ENCODE data around the gene CNTN5. TPM values are rescaled to one million over a fixed set of nuclear protein-coding genes. Genes with fewer than 3 reads are reported as not detected.

Gene CNTN5
- total RNA-seq, 4 donors from 2014 or later, result not detected

- TF ChIP-seq EP300 (IDR thresholded peaks at IDR 0.05) (no peak), CTCF (IDR thresholded peaks at IDR 0.05) (no peak), POLR2A (IDR thresholded peaks at IDR 0.05) (no peak), POLR2AphosphoS5 (IDR thresholded peaks at IDR 0.05) (no peak)
- Histone ChIP-seq H3K4me3 (no peak overlapping the region), H3K9me3 (no peaks in the 10 kb centered on the region), H3K27ac (no peak overlapping the region), H3K4me1 (no peaks in the 10 kb centered on the region), H3K36me3 (no peaks in the 10 kb centered on the region), H3K27me3 (no peaks in the 10 kb centered on the region)
- WGBS, result 93% methylated on average over 1 of the region's 1 CpG
- DNase-seq (ENCODE audit: low spot score in 2 of 2), result no peak
Measured at GRCh38 chr11:99333621-99334020, 312.9 kb downstream of the CNTN5 start.

- Histone ChIP-seq H3K27me3 (no peaks in the 10 kb centered on the region), H3K4me3 (no peak overlapping the region), H3K4me1 (no peaks in the 10 kb centered on the region), H3K9me3 (no peaks in the 10 kb centered on the region), H3K27ac (no peak overlapping the region), H3K36me3 (no peaks in the 10 kb centered on the region)
- TF ChIP-seq POLR2AphosphoS5 (IDR thresholded peaks at IDR 0.05) (no peak), POLR2A (IDR thresholded peaks at IDR 0.05) (no peak), EP300 (IDR thresholded peaks at IDR 0.05) (no peak), CTCF (IDR thresholded peaks at IDR 0.05) (no peak)
- WGBS, result 43% methylated on average over 2 of the region's 2 CpGs
- no peak for DNase-seq (ENCODE audit: low spot score in 2 of 2)
Measured at GRCh38 chr11:99343117-99343516, 322.4 kb downstream of the CNTN5 start.

GRCh38 chr11:99349151-99349673 is 328.5 kb downstream of the CNTN5 start:
- Histone ChIP-seq H3K27me3 (no peaks in the 10 kb centered on the region), H3K9me3 (no peaks in the 10 kb centered on the region), H3K27ac (no peak overlapping the region), H3K36me3 (no peaks in the 10 kb centered on the region), H3K4me1 (no peaks in the 10 kb centered on the region), H3K4me3 (no peak overlapping the region)
- WGBS, result 45% methylated on average over 5 of the region's 5 CpGs
- DNase-seq (ENCODE audit: low spot score in 2 of 2), result no peak
- no peak for TF ChIP-seq POLR2AphosphoS5 (IDR thresholded peaks at IDR 0.05)

GRCh38 chr11:99351624-99352023 is 330.9 kb downstream of the CNTN5 start:
- H3K4me1 ChIP-seq, result no peaks in the 10 kb centered on the region
- no peak overlapping the region for H3K27ac ChIP-seq
- no peak overlapping the region for H3K4me3 ChIP-seq
- no peak for DNase-seq (ENCODE audit: low spot score in 2 of 2)
- WGBS, result 8% methylated on average over 1 of the region's 1 CpG
- no peaks in the 10 kb centered on the region for H3K27me3 ChIP-seq
- no peaks in the 10 kb centered on the region for H3K9me3 ChIP-seq
- TF ChIP-seq CTCF (IDR thresholded peaks at IDR 0.05) (no peak), POLR2A (IDR thresholded peaks at IDR 0.05) (no peak), EP300 (IDR thresholded peaks at IDR 0.05) (no peak), POLR2AphosphoS5 (IDR thresholded peaks at IDR 0.05) (no peak)
- no peaks in the 10 kb centered on the region for H3K36me3 ChIP-seq

- no peak overlapping the region for H3K27ac ChIP-seq
- H3K36me3 ChIP-seq, result no peaks in the 10 kb centered on the region
- H3K4me1 ChIP-seq, result no peaks in the 10 kb centered on the region
- no peaks in the 10 kb centered on the region for H3K27me3 ChIP-seq
- DNase-seq (ENCODE audit: low spot score in 2 of 2), result no peak
- TF ChIP-seq EP300 (IDR thresholded peaks at IDR 0.05) (no peak), CTCF (IDR thresholded peaks at IDR 0.05) (no peak)
- no peaks in the 10 kb centered on the region for H3K9me3 ChIP-seq
- no peak overlapping the region for H3K4me3 ChIP-seq
- WGBS, result 89% methylated on average over 5 of the region's 5 CpGs
Measured at GRCh38 chr11:99352642-99353041, 331.9 kb downstream of the CNTN5 start.

- Histone ChIP-seq H3K9me3 (no peaks in the 10 kb centered on the region), H3K27ac (no peak overlapping the region), H3K4me1 (no peaks in the 10 kb centered on the region), H3K36me3 (no peaks in the 10 kb centered on the region), H3K4me3 (no peak overlapping the region), H3K27me3 (no peaks in the 10 kb centered on the region)
- DNase-seq (ENCODE audit: low spot score in 2 of 2), result no peak
- 80% methylated on average over 7 of the region's 7 CpGs for WGBS
- TF ChIP-seq POLR2A (IDR thresholded peaks at IDR 0.05), result no peak
- TF ChIP-seq CTCF (IDR thresholded peaks at IDR 0.05), result no peak
- no peak for TF ChIP-seq EP300 (IDR thresholded peaks at IDR 0.05)
- no peak for TF ChIP-seq POLR2AphosphoS5 (IDR thresholded peaks at IDR 0.05)
Measured at GRCh38 chr11:99366546-99366945, 345.8 kb downstream of the CNTN5 start.

Data from suprapubic skin (tissue), 4 donors.